Loucy (cell line): ENCODE data around the gene CACNA1C.

Experiments used
- H2AFZ ChIP-seq: fragments of 200-600 bp; sonication (generic); 2 replicates; pipeline ENCODE4 v1.6.0; 2016; ENCODE audit warnings: antibody characterized with exemption, mild to moderate bottlenecking, low read length, moderate library complexity
- H3F3A ChIP-seq: fragments of 200-600 bp; 2 replicates; pipeline ENCODE4 v1.6.0; 2016; ENCODE audit warnings: antibody characterized with exemption, low read depth, mild to moderate bottlenecking
- H3K27me3 ChIP-seq: fragments of 200-600 bp; sonication (generic); 2 replicates; pipeline ENCODE4 v1.6.1; 2014; ENCODE audit warnings: low read length, mild to moderate bottlenecking; ENCODE audit not compliant: insufficient read depth, poor library complexity, severe bottlenecking
- H3K36me3 ChIP-seq: fragments of 200-600 bp; sonication (generic); 2 replicates; pipeline ENCODE4 v1.6.1; 2016; ENCODE audit warnings: low read length; ENCODE audit not compliant: insufficient read depth
- H3K4me1 ChIP-seq: fragments of 200-600 bp; sonication (generic); 2 replicates; pipeline ENCODE4 v1.5.1; 2014; ENCODE audit warnings: low read length, mild to moderate bottlenecking; ENCODE audit not compliant: insufficient read depth, poor library complexity, severe bottlenecking
- H3K4me2 ChIP-seq: fragments of 200-600 bp; sonication (generic); 2 replicates; pipeline ENCODE4 v1.6.0; 2014; ENCODE audit warnings: antibody characterized with exemption, low read length, low read depth, mild to moderate bottlenecking; ENCODE audit not compliant: poor library complexity, severe bottlenecking
- H3K4me3 ChIP-seq: fragments of 200-600 bp; sonication (generic); 2 replicates; pipeline ENCODE4 v1.5.1; 2014; ENCODE audit warnings: low read length, mild to moderate bottlenecking, mixed read lengths; ENCODE audit not compliant: poor library complexity, severe bottlenecking
- H3K79me2 ChIP-seq: fragments of 200-600 bp; sonication (generic); 2 replicates; pipeline ENCODE4 v1.6.1; 2014; ENCODE audit warnings: low read length; ENCODE audit not compliant: insufficient read depth
- H3K9ac ChIP-seq: fragments of 200-600 bp; sonication (generic); 2 replicates; pipeline ENCODE4 v1.6.0; 2014; ENCODE audit warnings: mild to moderate bottlenecking, low read depth, low read length, moderate library complexity; ENCODE audit not compliant: poor library complexity, severe bottlenecking
- H3K9me2 ChIP-seq: fragments of 200-600 bp; sonication (generic); replicated peaks from 2 replicates; pipeline ENCODE4 v1.6.1; 2016; ENCODE audit warnings: low read depth, low read length, mixed read lengths
- H3K9me3 ChIP-seq: fragments of 200-600 bp; sonication (generic); 2 replicates; pipeline ENCODE4 v1.6.1; 2014; ENCODE audit warnings: mild to moderate bottlenecking, antibody characterized with exemption, low read length, low read depth; ENCODE audit not compliant: insufficient read depth
- H4K20me1 ChIP-seq: fragments of 200-600 bp; sonication (generic); 2 replicates; pipeline ENCODE4 v1.6.0; 2014; ENCODE audit warnings: antibody characterized with exemption, low read length, mild to moderate bottlenecking; ENCODE audit not compliant: insufficient read depth, poor library complexity, severe bottlenecking
- EZH2phosphoT487 ChIP-seq: fragments of 200-600 bp; IDR thresholded peaks from 2 replicates; pipeline ENCODE4 v1.6.1; 2018; ENCODE audit warnings: antibody characterized with exemption, mild to moderate bottlenecking, moderate library complexity, borderline replicate concordance
- TF ChIP-seq, protein P1 (sequence below): fragments of 200-600 bp; sonication (generic); conservative IDR thresholded peaks from 2 replicates; pipeline ENCODE4 v1.5.1; 2014; ENCODE audit warnings: mild to moderate bottlenecking, antibody characterized with exemption, low read length

The CACNA1C gene

DNA sequence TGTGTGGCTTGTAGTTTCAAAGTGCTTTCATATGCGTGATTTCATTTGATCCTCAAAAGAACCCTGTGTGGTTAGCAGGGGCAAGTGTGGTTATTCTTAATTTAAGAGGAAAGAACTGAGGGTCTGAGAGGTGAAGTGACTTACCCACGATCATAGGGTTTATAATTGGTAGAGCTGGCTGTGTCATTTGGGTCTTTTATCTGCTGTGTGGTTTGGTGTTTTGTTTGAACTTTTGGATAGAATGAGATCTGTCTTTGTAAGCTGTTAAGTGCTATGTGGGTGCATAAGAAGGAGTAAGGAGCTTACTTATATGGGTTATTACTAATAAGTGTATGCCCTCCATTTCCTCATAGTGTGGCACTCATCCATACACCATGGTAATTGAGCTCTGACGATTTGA, 190.0 kb downstream of the CACNA1C start:
- TF ChIP-seq EZH2phosphoT487, result no peak
- TF ChIP-seq, protein P1, sequence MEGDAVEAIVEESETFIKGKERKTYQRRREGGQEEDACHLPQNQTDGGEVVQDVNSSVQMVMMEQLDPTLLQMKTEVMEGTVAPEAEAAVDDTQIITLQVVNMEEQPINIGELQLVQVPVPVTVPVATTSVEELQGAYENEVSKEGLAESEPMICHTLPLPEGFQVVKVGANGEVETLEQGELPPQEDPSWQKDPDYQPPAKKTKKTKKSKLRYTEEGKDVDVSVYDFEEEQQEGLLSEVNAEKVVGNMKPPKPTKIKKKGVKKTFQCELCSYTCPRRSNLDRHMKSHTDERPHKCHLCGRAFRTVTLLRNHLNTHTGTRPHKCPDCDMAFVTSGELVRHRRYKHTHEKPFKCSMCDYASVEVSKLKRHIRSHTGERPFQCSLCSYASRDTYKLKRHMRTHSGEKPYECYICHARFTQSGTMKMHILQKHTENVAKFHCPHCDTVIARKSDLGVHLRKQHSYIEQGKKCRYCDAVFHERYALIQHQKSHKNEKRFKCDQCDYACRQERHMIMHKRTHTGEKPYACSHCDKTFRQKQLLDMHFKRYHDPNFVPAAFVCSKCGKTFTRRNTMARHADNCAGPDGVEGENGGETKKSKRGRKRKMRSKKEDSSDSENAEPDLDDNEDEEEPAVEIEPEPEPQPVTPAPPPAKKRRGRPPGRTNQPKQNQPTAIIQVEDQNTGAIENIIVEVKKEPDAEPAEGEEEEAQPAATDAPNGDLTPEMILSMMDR, result no peak
- no peak overlapping the region for H3K9ac ChIP-seq
- no peaks in the 10 kb centered on the region for H3K27me3 ChIP-seq
- no peaks in the 10 kb centered on the region for H4K20me1 ChIP-seq
- no peaks in the 10 kb centered on the region for H3K9me2 ChIP-seq
- H3K4me3 ChIP-seq, result no peak overlapping the region
- H3K9me3 ChIP-seq, result no peaks in the 10 kb centered on the region
- no peaks in the 10 kb centered on the region for H3K79me2 ChIP-seq
- no peak overlapping the region for H2AFZ ChIP-seq
- H3K36me3 ChIP-seq, result no peaks in the 10 kb centered on the region
- H3K4me2 ChIP-seq, result no peak overlapping the region
- H3F3A ChIP-seq, result no peaks in the 10 kb centered on the region
- no peaks in the 10 kb centered on the region for H3K4me1 ChIP-seq

DNA sequence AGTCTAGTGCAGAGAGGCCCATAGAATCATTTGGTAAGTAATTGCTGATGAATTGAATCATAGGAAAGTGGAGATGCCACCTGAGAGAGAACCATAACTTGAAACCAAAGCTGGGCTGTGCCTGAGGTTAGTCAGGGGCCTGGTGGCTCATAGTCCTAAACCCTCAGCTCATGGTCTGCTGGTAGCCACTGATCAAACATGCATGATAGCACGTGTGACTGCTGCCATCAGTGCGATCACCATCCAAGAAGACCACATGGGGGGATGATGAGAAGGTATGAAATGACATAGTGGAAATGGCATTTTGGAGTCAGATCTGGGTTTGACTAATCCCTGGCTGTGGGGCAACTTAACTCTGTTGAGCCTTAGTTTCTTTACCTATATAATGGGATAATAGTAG, 190.5 kb downstream of the CACNA1C start:
- no peaks in the 10 kb centered on the region for H3K36me3 ChIP-seq
- TF ChIP-seq EZH2phosphoT487, result no peak
- TF ChIP-seq, protein P1, result no peak
- no peaks in the 10 kb centered on the region for H3K9me3 ChIP-seq
- H3K4me3 ChIP-seq, result no peak overlapping the region
- no peak overlapping the region for H3K4me2 ChIP-seq
- H3K79me2 ChIP-seq, result no peaks in the 10 kb centered on the region
- H3K27me3 ChIP-seq, result no peaks in the 10 kb centered on the region
- no peaks in the 10 kb centered on the region for H3K4me1 ChIP-seq
- no peaks in the 10 kb centered on the region for H3F3A ChIP-seq
- no peak overlapping the region for H3K9ac ChIP-seq
- no peaks in the 10 kb centered on the region for H3K9me2 ChIP-seq
- H4K20me1 ChIP-seq, result no peaks in the 10 kb centered on the region
- no peak overlapping the region for H2AFZ ChIP-seq

DNA sequence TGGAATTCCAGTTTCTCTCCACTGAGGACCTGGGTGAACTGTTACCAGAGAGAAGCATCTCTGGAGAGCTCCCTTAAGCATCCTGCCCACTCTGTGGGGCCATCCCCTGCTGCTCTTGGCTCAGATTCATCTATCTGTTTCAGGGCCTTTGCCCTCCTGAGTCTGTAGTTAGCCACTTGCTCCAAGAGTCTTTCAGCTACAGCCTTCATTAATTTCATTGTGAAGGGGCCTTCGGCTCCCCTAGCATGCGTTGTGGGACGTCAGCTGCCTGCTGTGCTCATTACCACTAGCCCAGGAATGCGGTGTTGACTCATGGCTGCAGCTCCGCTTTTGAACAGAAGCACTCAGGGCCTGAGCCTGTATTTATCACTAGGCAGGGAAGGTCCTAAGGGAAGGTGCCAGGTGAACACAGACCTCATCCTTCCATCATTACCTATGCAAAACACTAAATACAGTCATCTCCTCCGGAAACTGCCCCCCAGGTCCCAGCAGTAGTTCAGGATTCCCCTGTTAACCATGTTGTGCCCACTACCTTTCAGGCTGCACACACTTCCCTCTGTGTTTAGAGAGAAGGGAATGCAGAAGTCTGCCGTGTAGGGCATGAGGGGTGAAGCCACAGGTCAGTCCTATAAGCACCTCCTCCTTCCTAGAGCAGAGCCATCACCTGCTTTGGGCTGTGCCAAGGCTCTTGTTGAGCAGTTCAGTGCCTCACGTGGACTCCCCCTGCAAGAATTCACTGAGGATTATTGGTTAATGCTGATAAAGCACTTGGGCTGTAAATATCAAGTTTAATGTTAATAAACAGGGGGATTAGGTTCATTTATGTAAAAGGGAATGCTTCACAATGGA, 191.4 kb downstream of the CACNA1C start:
- Histone ChIP-seq H4K20me1 (no peaks in the 10 kb centered on the region), H3K36me3 (no peaks in the 10 kb centered on the region), H3K4me3 (no peak overlapping the region), H3K9ac (no peak overlapping the region), H3K27me3 (no peaks in the 10 kb centered on the region), H3K79me2 (no peaks in the 10 kb centered on the region), H3K9me3 (no peaks in the 10 kb centered on the region), H2AFZ (no peak overlapping the region), H3K4me2 (no peak overlapping the region), H3K9me2 (no peaks in the 10 kb centered on the region), H3K4me1 (no peaks in the 10 kb centered on the region), H3F3A (no peaks in the 10 kb centered on the region)
- TF ChIP-seq, protein P1, result no peak
- TF ChIP-seq EZH2phosphoT487, result no peak
